Measurements from ENCODE around the gene EML2.

The EML2 gene

DNA sequence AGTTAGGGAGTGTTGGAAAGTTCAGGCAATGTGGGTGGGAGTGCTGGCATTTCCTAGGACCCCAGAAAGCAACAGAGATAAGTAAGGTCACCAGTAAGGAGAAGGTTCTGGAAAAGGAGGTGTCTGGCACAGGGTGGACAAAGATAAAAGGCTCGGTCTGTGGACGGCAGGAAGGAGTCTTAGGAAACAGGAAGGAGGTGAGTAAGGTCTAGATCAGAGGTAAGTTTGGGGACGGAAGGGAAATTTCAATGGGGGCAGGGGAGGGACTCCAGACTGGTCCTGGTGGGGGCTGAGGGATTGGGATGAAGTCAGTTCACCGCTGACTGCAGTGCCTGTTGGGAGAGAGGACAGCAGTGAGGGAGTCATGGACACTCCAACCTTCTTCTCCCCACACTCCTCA is 46.8 kb downstream of the EML2 start:
- TF ChIP-seq POLR2A (IDR thresholded peaks at IDR 0.05; ENCODE audit: low read depth, low read length) = no peak
- TF ChIP-seq POLR2AphosphoS5 (IDR thresholded peaks at IDR 0.05; ENCODE audit: low read depth, low read length) = no peak
- TF ChIP-seq TAF1 (IDR thresholded peaks at IDR 0.05; ENCODE audit: borderline replicate concordance, low read depth, low read length) = no peak
- FAIRE-seq = no peak
- no peak for DNase-seq (ENCODE audit: insufficient read length)

DNA sequence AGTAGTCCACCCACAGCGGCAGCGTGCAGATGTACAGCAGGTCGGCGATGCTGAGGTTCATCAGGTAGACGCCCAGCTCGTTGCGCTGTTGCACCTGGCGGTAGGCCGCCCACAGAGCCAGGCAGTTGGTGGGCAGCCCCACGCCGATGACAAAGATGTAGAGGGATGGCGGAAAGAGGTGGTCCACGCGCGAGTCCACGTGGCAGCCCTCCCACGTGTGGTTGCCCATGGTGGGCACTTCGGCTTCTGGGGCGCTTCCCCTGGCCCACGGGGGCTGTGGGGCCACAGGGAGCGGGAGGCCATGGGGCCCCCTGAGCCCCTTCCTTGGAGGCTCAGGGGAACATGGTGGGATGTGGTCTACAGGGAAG is 47.6 kb downstream of the EML2 start:
- TF ChIP-seq POLR2AphosphoS5 (IDR thresholded peaks at IDR 0.05; ENCODE audit: low read depth, low read length) = no peak
- TF ChIP-seq POLR2A (IDR thresholded peaks at IDR 0.05; ENCODE audit: low read depth, low read length) = no peak
- no peak for TF ChIP-seq TAF1 (IDR thresholded peaks at IDR 0.05; ENCODE audit: borderline replicate concordance, low read depth, low read length)
- FAIRE-seq = no peak
- no peak for DNase-seq (ENCODE audit: insufficient read length)

DNA sequence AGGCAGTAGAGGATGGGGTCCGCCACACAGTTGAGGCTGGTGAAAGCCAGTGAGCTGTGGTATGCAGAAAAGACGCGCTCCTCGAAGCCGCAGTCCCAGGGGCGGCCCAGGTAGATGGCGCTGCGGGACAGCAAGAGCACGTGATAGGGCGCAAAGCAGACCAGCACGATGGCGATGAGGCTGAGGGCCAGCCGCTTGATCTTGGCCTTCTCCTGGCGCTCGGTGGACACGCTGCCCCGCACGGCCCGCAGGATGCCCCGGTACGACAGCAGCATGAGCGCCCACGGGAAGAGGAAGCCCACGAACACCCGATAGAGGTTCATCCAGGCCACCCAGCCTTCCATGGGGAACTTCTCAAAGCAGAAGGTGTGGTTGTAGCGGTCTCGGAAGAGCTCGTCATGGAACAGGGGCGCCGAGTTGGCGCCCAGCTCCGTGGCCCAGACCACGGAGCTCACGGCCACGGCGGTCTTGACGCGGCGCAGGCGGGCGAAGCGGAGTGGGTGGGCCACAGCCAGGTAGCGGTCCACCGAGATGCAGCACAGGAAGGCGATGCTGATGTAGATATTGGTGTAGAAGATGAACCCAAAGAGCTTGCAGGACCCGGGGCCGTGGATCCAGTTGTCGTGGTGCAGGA is 48.1 kb downstream of the EML2 start:
- no peak for FAIRE-seq
- no peak for DNase-seq (ENCODE audit: insufficient read length)
- no peak for TF ChIP-seq POLR2A (IDR thresholded peaks at IDR 0.05; ENCODE audit: low read depth, low read length)
- TF ChIP-seq TAF1 (IDR thresholded peaks at IDR 0.05; ENCODE audit: borderline replicate concordance, low read depth, low read length) = no peak
- TF ChIP-seq POLR2AphosphoS5 (IDR thresholded peaks at IDR 0.05; ENCODE audit: low read depth, low read length) = no peak

DNA sequence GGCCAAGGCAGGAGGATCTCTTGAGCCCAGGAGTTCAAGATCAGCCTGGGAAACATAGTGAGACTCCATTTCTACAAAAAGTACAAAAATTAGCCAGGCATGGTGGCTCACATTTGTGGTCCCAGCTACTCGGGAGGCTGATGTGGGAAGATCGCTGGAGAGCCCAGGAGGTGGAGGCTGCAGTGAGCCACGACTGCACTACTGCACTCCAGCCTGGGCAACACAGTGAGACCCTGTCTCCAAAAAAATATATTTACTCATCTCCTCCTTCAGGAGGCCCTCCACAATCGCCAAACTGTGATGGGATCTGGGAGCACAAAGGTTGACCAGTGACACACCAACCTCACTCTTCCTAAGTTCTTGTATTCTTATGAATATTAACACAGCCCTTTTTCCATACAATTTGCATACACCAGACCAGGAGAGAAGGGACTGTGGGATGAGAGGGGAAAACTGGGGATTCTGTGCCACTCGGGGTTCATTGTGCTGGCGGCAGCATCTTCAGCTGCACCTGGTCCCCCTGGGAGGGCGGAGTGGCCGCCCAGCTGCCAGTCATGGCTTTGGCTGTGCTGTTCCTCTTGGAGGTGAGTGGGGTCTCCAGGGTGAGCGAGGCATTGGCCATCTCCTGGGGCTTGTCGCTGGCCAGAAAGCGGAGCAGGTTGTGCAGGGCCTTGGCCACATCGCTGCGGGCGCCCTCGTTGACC is 48.7 kb downstream of the EML2 start:
- TF ChIP-seq POLR2A (IDR thresholded peaks at IDR 0.05; ENCODE audit: low read depth, low read length) (no peak), TAF1 (IDR thresholded peaks at IDR 0.05; ENCODE audit: borderline replicate concordance, low read depth, low read length) (no peak), POLR2AphosphoS5 (IDR thresholded peaks at IDR 0.05; ENCODE audit: low read depth, low read length) (no peak)
- FAIRE-seq (no peak), DNase-seq (ENCODE audit: insufficient read length) (no peak)

DNA sequence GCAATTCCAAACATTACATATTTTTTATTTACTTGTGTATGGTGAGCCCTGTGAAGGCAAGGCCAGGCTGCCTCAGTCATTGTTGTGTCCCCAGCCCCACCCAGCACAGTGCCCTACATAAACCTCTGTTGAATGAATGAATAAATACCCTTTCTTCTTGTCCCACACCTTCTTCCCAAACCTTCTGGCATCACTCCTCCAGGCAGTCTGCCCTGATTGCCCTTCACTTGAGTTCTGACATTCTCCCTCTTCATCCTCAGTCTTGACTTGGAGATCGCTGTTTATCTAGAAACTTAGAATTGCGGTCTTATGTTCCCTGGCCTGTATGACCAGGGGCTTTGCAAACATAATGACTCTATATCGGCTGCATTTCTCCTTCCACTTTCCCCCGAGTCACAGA is 49.4 kb downstream of the EML2 start:
- TF ChIP-seq POLR2A (IDR thresholded peaks at IDR 0.05; ENCODE audit: low read depth, low read length) = no peak
- no peak for TF ChIP-seq POLR2AphosphoS5 (IDR thresholded peaks at IDR 0.05; ENCODE audit: low read depth, low read length)
- TF ChIP-seq TAF1 (IDR thresholded peaks at IDR 0.05; ENCODE audit: borderline replicate concordance, low read depth, low read length) = no peak
- DNase-seq (ENCODE audit: insufficient read length) (no peak), FAIRE-seq (no peak)

DNA sequence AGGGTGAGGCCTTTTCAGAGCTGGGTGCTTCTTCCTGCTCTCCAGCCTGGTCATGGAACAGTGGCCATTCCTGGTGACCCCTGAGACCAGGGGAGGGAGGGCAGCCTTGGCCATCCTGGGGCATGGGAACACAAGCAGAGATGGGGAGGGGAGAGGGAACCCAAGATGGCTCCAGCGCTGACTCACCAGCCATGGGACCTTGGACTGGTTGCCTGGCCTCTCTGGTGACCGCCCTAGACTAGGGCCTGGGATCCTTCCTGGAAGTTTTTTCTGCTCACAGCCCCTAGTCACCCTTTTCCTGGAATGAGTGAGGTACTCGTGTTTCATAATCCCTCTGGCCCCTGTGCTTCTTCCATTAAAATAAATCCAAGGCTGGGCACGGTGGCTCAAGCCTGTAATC is 51.3 kb downstream of the EML2 start:
- TF ChIP-seq TAF1 (IDR thresholded peaks at IDR 0.05; ENCODE audit: borderline replicate concordance, low read depth, low read length) (no peak), POLR2AphosphoS5 (IDR thresholded peaks at IDR 0.05; ENCODE audit: low read depth, low read length) (no peak), POLR2A (IDR thresholded peaks at IDR 0.05; ENCODE audit: low read depth, low read length) (no peak)
- no peak for DNase-seq (ENCODE audit: insufficient read length)
- FAIRE-seq = no peak

DNA sequence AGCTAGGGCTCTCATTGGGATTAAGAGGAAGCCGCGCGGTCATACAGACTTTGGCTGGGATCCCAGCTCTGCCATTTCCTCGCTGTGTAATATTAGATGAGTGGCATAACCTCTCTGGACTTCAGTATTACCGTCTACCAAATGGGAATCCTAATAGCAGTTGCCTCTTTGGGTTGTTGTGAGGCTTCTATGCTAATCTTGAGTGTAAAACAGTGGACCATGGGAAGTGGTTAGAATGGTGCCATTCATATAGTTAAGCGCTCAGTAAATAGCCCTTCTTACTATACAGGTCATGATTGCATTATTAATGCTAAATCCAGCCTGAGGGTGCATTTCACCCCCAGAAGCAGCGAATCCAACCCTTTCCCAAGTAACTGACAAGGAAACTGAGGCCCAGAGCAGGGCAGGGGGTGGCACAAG is 54.0 kb downstream of the EML2 start:
- FAIRE-seq = no peak
- DNase-seq (ENCODE audit: insufficient read length) = no peak
- no peak for TF ChIP-seq POLR2A (IDR thresholded peaks at IDR 0.05; ENCODE audit: low read depth, low read length)
- no peak for TF ChIP-seq POLR2AphosphoS5 (IDR thresholded peaks at IDR 0.05; ENCODE audit: low read depth, low read length)
- TF ChIP-seq TAF1 (IDR thresholded peaks at IDR 0.05; ENCODE audit: borderline replicate concordance, low read depth, low read length) = no peak

DNA sequence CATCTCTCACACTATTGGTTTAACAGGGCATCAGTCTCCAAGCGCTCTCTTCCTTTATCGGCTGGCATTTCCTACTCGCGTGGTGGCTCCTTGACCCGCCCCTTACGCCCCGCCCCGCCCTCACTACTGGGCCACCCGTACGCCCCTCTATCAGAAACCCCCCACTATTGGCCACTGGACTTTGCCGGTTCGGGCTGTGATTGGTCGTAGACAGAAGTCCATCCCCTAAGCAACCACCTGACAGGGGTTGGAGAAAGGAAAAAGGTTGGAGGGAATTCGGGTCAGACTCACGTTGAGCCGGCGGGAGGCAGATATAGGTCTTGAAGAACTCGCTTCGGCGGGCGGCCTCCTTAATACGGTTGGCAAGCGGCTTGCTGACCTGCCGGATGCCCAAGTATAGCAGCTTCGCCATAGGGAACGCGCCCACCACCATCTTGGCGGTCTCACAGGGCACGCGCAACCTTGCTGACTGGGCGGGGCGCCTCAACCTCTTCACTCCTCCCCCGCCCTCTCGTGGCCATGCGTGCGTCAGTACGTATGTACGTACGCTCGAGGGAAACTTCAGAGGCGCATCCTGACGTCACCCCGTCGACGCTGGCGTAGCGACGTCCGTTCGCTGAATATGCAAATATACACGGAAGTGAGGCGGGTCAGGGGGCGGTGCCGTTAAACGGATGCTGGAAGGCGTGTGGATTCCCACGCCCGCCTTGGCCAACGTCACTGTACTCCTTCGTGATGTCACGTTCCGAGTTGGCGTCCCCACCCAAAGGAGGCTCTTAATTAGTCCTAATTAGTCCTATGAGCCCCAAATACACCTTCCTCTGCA is 54.7 kb downstream of the EML2 start, which contains the start of gene OPA3:
Gene OPA3, minus strand, starts transcription at position 471 of the 826 bp plus-strand sequence. Its CDS starts 38 bp downstream, at position 433.
- DNase-seq (ENCODE audit: insufficient read length) (peak; percentile 96), FAIRE-seq (peak; percentile 100)
- TF ChIP-seq POLR2A (IDR thresholded peaks at IDR 0.05; ENCODE audit: low read depth, low read length) = peak; percentile 85
- peak; percentile 92 for TF ChIP-seq POLR2AphosphoS5 (IDR thresholded peaks at IDR 0.05; ENCODE audit: low read depth, low read length)
- peak; percentile 86 for TF ChIP-seq TAF1 (IDR thresholded peaks at IDR 0.05; ENCODE audit: borderline replicate concordance, low read depth, low read length)

DNA sequence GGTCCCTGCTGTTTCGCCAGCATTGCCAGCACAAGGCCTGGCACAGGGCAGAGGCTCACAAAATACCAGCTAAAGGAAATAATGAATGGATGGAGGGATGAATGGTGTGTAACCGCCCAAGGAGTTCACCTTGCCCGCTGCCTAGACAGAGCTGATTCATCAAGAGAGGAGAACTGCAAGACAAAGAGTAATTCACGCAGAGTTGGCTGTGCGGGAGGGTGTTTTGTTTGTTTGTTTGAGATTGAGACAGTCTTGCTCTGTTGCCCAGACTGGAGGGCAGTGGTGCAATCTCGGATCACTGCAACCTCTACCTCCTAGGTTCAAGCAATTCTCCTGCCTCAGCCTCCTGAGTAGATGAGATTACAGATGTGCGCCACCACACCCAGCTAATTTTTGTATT is 57.6 kb downstream of the EML2 start:
- no peak for TF ChIP-seq POLR2AphosphoS5 (IDR thresholded peaks at IDR 0.05; ENCODE audit: low read depth, low read length)
- no peak for FAIRE-seq
- no peak for DNase-seq (ENCODE audit: insufficient read length)

DNA sequence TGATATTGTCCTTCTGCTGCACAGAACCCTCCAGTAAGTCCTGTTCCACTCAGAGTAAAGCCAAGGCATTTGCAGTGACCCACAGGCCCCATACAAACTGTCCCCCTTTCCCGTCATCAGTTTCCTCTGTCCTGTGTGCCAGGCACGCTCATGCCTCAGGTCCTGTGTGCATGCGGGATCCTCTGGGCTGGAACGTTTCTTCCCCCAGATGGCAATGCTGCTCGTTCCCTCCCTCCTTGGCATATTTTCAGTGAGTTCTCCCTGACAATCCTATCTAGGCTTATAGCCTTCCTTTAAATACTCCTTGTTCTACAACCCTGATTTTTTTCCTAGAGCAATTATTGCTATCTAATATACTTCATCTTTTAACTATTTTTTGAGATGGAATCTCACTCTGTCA is 60.3 kb downstream of the EML2 start:
- FAIRE-seq = no peak
- no peak for DNase-seq (ENCODE audit: insufficient read length)
- TF ChIP-seq POLR2A (IDR thresholded peaks at IDR 0.05; ENCODE audit: low read depth, low read length) (no peak), TAF1 (IDR thresholded peaks at IDR 0.05; ENCODE audit: borderline replicate concordance, low read depth, low read length) (no peak), POLR2AphosphoS5 (IDR thresholded peaks at IDR 0.05; ENCODE audit: low read depth, low read length) (no peak)

DNA sequence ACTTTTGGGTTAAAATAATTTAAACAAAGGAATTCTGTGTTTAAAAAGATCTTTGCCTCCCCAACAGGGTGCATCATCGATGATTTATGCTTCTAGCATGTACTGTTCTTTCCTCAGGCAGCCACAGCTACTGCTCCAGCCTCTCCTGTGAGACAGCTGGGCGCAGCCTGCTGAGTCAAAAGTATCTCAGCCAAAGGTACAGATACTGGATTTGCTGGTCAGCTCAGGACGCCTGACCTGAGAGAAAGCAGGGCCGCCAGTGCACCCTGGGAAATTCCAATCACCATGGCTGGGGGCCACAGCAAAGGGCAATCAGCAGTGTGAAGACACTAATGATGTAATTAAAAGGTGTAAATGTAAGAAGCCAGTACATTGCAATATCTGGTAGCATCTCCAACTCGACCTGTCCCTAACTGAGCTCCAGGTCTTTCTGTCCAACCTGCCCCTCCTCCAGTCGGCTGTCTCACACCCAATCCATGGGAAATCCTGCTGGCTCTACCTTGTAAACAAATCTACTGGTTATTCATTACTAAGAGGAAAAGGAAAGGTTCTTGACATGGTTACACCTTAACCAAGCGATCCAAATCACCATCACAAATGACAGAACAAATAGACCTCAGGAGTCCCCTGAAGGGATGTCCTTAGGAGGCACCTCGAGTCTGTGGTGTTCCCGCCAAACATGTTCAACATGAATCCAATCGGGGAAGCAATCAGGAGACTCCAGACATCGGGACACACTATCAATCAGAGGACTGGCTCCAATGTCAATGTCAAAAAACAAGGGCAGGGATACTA is 61.9 kb downstream of the EML2 start:
- DNase-seq (ENCODE audit: insufficient read length) (no peak), FAIRE-seq (no peak)
- TF ChIP-seq TAF1 (IDR thresholded peaks at IDR 0.05; ENCODE audit: borderline replicate concordance, low read depth, low read length) (no peak), POLR2AphosphoS5 (IDR thresholded peaks at IDR 0.05; ENCODE audit: low read depth, low read length) (no peak), POLR2A (IDR thresholded peaks at IDR 0.05; ENCODE audit: low read depth, low read length) (no peak)

Data from GM12892 (cell line).